ENCODE measurements around the gene MICU2.

MICU2 gene

GRCh38 chr13:21476893-21477472 is 127.0 kb downstream of the MICU2 start:
- DNase-seq: peak; percentile 23

GRCh38 chr13:21475115-21475514 is 128.9 kb downstream of the MICU2 start:
- no peak for DNase-seq

GRCh38 chr13:21470785-21471184 is 133.2 kb downstream of the MICU2 start:
- DNase-seq: no peak

GRCh38 chr13:21466527-21466926 is 137.4 kb downstream of the MICU2 start:
- no peak for DNase-seq

GRCh38 chr13:21465710-21466160 is 138.2 kb downstream of the MICU2 start:
- DNase-seq: peak; percentile 29

GRCh38 chr13:21463424-21463823 is 140.5 kb downstream of the MICU2 start:
- DNase-seq: no peak

GRCh38 chr13:21461131-21461530 is 142.8 kb downstream of the MICU2 start:
- no peak for DNase-seq

GRCh38 chr13:21458813-21459701 is 144.9 kb downstream of the MICU2 start, which contains the start of gene ZDHHC20:
TSS of gene ZDHHC20 (minus strand) at chr13:21459303. CDS start at chr13:21459171, 132 bp downstream.
- DNase-seq: peak; percentile 43

- DNase-seq: no peak
Measured at GRCh38 chr13:21458451-21458812, 145.5 kb downstream of the MICU2 start.

- no peak for DNase-seq
Measured at GRCh38 chr13:21453387-21454081, 150.4 kb downstream of the MICU2 start.

- no peak for DNase-seq
Measured at GRCh38 chr13:21450936-21451335, 153.0 kb downstream of the MICU2 start.

- DNase-seq: no peak
Measured at GRCh38 chr13:21446656-21447055, 157.3 kb downstream of the MICU2 start.

- DNase-seq: no peak
Measured at GRCh38 chr13:21445759-21446158, 158.2 kb downstream of the MICU2 start.

- no peak for DNase-seq
Measured at GRCh38 chr13:21443171-21443570, 160.8 kb downstream of the MICU2 start.
